HL-60 (cell line): ENCODE data around the gene BRD3OS.

Experiments
- CTCF ChIP-seq: IDR thresholded peaks from one replicate; pipeline ENCODE4 v1.5.1; 2011; ENCODE audit warnings: low read length, control low read depth, inconsistent platforms; ENCODE audit not compliant: insufficient read depth
- GABPA ChIP-seq: IDR thresholded peaks from 2 replicates; pipeline ENCODE4 v1.6.1; 2012; ENCODE audit warnings: low read depth
- POLR2AphosphoS5 ChIP-seq: IDR thresholded peaks from 2 replicates; pipeline ENCODE4 v1.6.1; 2012; ENCODE audit warnings: low read depth

- TF ChIP-seq CTCF: no peak
- TF ChIP-seq POLR2AphosphoS5: no peak
- TF ChIP-seq GABPA: no peak
Observed at GRCh38 chr9:134003237-134003636, 22.0 kb upstream of the BRD3OS start.
